SU-DHL-6 (cell line): ENCODE data around the gene ZBTB3.

ENCODE experiments used
- EZH2phosphoT487 ChIP-seq: fragments of 200-600 bp; sonication (generic), shearing (Covaris generic); conservative IDR thresholded peaks from 2 replicates; pipeline ENCODE4 v1.6.1; 2018; ENCODE audit warnings: mild to moderate bottlenecking, antibody characterized with exemption, low read length, moderate library complexity, mixed read lengths
- TF ChIP-seq, protein P1 (sequence below): fragments of 200-600 bp; sonication (generic); IDR thresholded peaks from one replicate; pipeline ENCODE4 v1.5.1; 2017; ENCODE audit warnings: antibody characterized with exemption, mild to moderate bottlenecking, low read length, moderate library complexity; ENCODE audit not compliant: insufficient read depth, poor library complexity, severe bottlenecking

DNA sequence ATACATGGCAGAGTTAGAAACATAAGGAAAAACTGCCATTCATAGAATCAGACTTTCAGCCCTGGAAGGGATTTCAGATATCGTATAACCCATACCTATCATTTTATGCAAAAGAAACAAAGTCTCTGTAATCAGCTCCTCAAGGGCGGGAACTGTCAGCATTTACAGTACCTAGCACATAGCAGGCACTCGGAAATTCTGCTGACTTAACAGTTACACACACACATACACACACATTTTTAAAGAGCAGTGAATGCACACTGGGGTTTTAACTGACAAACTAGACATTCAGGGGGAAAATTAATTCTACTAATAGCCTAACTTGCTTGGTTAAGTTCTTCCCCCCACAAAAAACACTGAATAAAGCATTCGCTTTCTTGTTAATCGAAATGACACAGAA, 37.8 kb downstream of the ZBTB3 start:
- TF ChIP-seq, protein P1, sequence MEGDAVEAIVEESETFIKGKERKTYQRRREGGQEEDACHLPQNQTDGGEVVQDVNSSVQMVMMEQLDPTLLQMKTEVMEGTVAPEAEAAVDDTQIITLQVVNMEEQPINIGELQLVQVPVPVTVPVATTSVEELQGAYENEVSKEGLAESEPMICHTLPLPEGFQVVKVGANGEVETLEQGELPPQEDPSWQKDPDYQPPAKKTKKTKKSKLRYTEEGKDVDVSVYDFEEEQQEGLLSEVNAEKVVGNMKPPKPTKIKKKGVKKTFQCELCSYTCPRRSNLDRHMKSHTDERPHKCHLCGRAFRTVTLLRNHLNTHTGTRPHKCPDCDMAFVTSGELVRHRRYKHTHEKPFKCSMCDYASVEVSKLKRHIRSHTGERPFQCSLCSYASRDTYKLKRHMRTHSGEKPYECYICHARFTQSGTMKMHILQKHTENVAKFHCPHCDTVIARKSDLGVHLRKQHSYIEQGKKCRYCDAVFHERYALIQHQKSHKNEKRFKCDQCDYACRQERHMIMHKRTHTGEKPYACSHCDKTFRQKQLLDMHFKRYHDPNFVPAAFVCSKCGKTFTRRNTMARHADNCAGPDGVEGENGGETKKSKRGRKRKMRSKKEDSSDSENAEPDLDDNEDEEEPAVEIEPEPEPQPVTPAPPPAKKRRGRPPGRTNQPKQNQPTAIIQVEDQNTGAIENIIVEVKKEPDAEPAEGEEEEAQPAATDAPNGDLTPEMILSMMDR: no peak
- TF ChIP-seq EZH2phosphoT487: no peak
